Peyer's patch (tissue), 4 donors: ENCODE results near the gene DHRSX.

Source experiments
- CTCF ChIP-seq, 6 experiments: fragments of 450-650 bp in 4 of 6; fragments of 200-600 bp in 2 of 6; sonication (generic) in 1 of 6; IDR thresholded peaks; one replicate each; pipeline ENCODE4 v1.5.1; 2017 to 2019; ENCODE audit warnings: antibody characterized with exemption in 6 of 6, mild to moderate bottlenecking in 3 of 6, moderate library complexity in 1 of 6
- POLR2A ChIP-seq, 2 donors: fragments of 450-650 bp; IDR thresholded peaks; one replicate each; pipeline ENCODE4 v1.5.1; 2017; ENCODE audit warnings: antibody characterized with exemption in 2 of 2, mild to moderate bottlenecking in 2 of 2, moderate library complexity in 2 of 2

DNA sequence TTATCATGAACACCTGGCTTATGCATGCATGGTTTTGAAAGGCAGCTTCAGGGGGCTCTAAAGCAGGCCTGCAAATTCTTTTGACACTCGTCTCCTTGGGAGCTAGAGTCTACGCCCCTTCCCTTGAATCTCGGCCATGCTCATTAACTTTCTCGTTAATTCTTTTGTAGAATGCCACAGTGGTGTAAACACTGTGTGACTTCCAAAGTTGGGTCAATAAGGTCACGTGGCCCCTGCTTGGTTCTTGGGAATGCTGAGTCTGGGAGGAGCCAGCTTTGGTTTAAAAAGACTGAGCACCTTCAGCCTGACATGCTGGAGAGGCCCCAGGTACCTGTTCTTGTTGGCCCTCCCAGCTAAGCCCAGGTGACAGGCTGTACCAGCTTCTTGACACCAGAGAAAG lies 228.4 kb downstream of the DHRSX start:
- TF ChIP-seq CTCF (IDR thresholded peaks at IDR 0.05) (no peak), POLR2A (IDR thresholded peaks at IDR 0.05) (no peak)
